Activated CD4-positive, alpha-beta T cell treated with anti-CD3 and anti-CD28 coated beads, Interleukin-2, amount 50 U/mL, for 48 hours (primary cell): ENCODE results near the gene DAZ3.
"Not testable (repeated sequence)": the region's sequence is repeated elsewhere in the genome, so short reads cannot be mapped to it uniquely, and the experiment has no call there.

Experiments
- DNase-seq, 2 experiments: peaks; one replicate each; pipeline ENCODE4 v3.0.0-alpha.2; 2020

DAZ3 gene, protein sequence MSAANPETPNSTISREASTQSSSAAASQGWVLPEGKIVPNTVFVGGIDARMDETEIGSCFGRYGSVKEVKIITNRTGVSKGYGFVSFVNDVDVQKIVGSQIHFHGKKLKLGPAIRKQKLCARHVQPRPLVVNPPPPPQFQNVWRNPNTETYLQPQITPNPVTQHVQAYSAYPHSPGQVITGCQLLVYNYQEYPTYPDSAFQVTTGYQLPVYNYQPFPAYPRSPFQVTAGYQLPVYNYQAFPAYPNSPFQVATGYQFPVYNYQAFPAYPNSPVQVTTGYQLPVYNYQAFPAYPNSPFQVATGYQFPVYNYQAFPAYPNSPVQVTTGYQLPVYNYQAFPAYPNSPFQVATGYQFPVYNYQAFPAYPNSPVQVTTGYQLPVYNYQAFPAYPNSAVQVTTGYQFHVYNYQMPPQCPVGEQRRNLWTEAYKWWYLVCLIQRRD

DNA sequence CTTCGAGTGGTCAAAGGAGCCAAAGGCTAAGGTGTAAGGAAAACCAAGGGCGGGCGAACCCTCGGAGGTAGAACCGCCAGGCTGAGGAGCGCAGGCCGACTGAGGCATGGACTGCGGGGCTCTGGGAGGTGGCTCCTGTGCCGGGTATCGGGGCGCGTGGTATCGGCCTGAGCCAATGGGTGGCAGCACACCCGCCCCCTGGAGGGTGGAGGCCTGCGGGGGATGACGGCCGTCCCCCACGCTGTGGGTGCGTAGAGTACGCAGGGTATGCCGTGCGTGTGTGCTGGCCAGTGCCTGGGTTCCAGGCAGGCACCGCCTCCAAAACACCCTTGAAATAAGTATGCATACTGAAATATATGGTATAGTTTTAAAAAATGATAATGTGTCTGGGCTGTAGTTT is at the start of gene DAZ3:
DAZ3 (minus strand) TSS at position 101 of the 400 bp plus-strand sequence. CDS start 208 bp downstream, outside the sequence.
- not testable (repeated sequence) for DNase-seq

DNA sequence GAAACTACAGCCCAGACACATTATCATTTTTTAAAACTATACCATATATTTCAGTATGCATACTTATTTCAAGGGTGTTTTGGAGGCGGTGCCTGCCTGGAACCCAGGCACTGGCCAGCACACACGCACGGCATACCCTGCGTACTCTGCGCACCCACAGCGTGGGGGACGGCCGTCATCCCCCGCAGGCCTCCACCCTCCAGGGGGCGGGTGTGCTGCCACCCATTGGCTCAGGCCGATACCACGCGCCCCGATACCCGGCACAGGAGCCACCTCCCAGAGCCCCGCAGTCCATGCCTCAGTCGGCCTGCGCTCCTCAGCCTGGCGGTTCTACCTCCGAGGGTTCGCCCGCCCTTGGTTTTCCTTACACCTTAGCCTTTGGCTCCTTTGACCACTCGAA is 20.4 kb upstream of the DAZ3 start, which contains the start of gene DAZ4:
DAZ4 (plus strand) TSS at position 301 of the 400 bp plus-strand sequence. CDS start 208 bp downstream, outside the sequence.
- not testable (repeated sequence) for DNase-seq

DNA sequence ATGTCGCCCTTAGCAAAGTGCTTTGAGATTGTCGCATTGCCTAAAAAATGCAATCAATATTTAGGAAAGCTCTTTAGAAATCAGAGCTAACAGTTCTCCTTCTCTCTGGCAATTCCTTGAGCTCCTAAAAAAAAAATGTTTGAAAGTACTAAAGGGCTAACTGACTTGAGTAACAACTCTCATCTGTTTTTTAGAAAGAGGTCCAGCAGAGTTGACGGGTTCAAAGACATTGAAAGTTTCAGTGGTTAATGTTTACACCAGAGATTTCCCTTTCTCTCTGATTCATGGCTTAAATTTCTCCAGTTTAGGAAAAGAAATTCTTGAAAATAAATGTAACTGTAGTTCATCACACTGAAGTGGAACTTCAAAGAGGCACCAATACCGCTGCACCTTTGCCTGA is 11.9 kb upstream of the DAZ3 start:
- not testable (repeated sequence) for DNase-seq

DNA sequence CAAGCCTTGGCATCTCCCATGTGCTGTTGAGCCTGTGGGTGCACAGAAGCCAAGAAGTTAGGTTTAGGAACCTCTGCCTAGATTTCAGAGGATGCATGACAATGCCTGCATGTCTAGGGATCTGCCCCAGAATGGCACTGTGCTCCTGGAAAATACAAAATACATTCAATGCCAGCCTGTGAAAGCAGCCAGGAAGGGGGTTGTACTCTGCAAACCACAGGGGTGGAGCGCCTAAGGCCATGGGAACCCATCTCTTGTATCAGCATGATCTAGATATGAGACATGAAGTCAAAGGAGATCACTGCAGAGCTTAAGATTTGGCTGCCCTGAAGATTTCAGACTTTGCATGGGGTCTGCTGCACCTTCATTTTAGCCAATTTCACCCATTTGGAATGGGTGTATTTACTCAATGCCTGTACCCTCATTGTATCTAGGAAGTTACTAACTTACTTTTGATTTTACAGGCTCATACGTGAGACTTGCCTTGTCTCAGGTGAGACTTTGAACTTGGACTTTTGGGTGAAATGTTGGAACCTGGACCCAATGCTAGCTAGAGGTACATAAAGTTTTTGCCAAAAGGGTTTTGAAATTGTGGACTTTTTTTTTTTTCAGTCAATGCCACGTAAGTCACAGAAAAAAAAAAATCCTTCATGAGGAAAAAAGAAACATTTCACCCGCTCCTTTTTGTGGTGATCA is 11.1 kb upstream of the DAZ3 start:
- DNase-seq = not testable (repeated sequence)

DNA sequence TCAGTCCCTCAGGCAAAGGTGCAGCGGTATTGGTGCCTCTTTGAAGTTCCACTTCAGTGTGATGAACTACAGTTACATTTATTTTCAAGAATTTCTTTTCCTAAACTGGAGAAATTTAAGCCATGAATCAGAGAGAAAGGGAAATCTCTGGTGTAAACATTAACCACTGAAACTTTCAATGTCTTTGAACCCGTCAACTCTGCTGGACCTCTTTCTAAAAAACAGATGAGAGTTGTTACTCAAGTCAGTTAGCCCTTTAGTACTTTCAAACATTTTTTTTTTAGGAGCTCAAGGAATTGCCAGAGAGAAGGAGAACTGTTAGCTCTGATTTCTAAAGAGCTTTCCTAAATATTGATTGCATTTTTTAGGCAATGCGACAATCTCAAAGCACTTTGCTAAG is 8.6 kb upstream of the DAZ3 start:
- not testable (repeated sequence) for DNase-seq
